ENCODE results near the gene TAGLN. TPM values are rescaled to one million over a fixed set of nuclear protein-coding genes. Genes with fewer than 3 reads are reported as not detected.

Gene TAGLN
- polyA plus RNA-seq, 1 of the 3 experiments (the other 2 are of a cell fraction): 519 TPM

GRCh38 chr11:117212697-117213355 is 13.7 kb downstream of the TAGLN start:
- no peaks in the 10 kb centered on the region for H3K4me1 ChIP-seq (ENCODE audit: control insufficient read depth in 1 of 2, insufficient read depth in 2 of 2, low read depth in 1 of 2, low read length in 1 of 2)
- H3K27me3 ChIP-seq (ENCODE audit: insufficient read depth): no peaks in the 10 kb centered on the region
- H3K79me2 ChIP-seq (ENCODE audit: insufficient read depth): no peaks in the 10 kb centered on the region
- no peak overlapping the region for H2AFZ ChIP-seq (ENCODE audit: low read depth)
- no peak overlapping the region for H3K9ac ChIP-seq
- no peak for DNase-seq
- peaks cover 13 to 28% of the 10 kb centered on the region in 2 experiments for H3K36me3 ChIP-seq (replicated peaks in 1 of 2; ENCODE audit: control insufficient read depth in 1 of 2, insufficient read depth in 2 of 2, low read length in 1 of 2)
- peaks cover 19% of the 10 kb centered on the region for H3F3A ChIP-seq (replicated peaks; ENCODE audit: insufficient read depth)
- H3K4me2 ChIP-seq: no peak overlapping the region
- TF ChIP-seq EZH2phosphoT487 (IDR thresholded peaks at IDR 0.05; ENCODE audit: borderline replicate concordance, low read depth) (no peak), MAX (IDR thresholded peaks at IDR 0.05; ENCODE audit: low read depth) (no peak), RXRA (IDR thresholded peaks at IDR 0.05; ENCODE audit: borderline replicate concordance, low read depth) (no peak), EP300 (IDR thresholded peaks at IDR 0.05; ENCODE audit: borderline replicate concordance in 1 of 2, low read depth in 1 of 2, low read length in 1 of 2) (no peak), RCOR1 (IDR thresholded peaks at IDR 0.05; ENCODE audit: low read length) (no peak), REST (IDR thresholded peaks at IDR 0.05; ENCODE audit: low read depth, low read length) (no peak), NRF1 (IDR thresholded peaks at IDR 0.05; ENCODE audit: low read depth, low read length) (no peak), FOSL2 (IDR thresholded peaks at IDR 0.05; ENCODE audit: borderline replicate concordance, low read depth) (no peak), NFIC (IDR thresholded peaks at IDR 0.05; ENCODE audit: borderline replicate concordance) (no peak), TAF1 (IDR thresholded peaks at IDR 0.05; ENCODE audit: borderline replicate concordance, low read depth, low read length) (no peak), JUND (IDR thresholded peaks at IDR 0.05) (no peak), FOXJ3 (CRISPR knock-in tag; IDR thresholded peaks at IDR 0.05) (no peak), TEAD4 (IDR thresholded peaks at IDR 0.05; ENCODE audit: borderline replicate concordance, insufficient read depth) (no peak), RAD21 (IDR thresholded peaks at IDR 0.05; ENCODE audit: low read length) (no peak), PBX3 (IDR thresholded peaks at IDR 0.05) (no peak), GABPA (IDR thresholded peaks at IDR 0.05; ENCODE audit: low read depth) (no peak), YY1 (IDR thresholded peaks at IDR 0.05; ENCODE audit: low read depth) (no peak), CHD2 (IDR thresholded peaks at IDR 0.05; ENCODE audit: low read length, partially characterized antibody) (no peak)
- WGBS (ENCODE audit: low lambda C conversion rate): 95% methylated on average over 10 of the region's 11 CpGs
- ChIA-PET POLR2A (no interaction called here), CTCF (interaction anchor here (2.5 kb wide), 1 partner anchor 14 kb away, joined by 7 read pairs; no protein-coding TSS in a partner anchor)
- no peak overlapping the region for H3K27ac ChIP-seq (ENCODE audit: low read depth in 2 of 2, low read length in 1 of 2)
- H3K4me3 ChIP-seq (ENCODE audit: low read depth in 2 of 2, low read length in 1 of 2): no peak overlapping the region
- H4K20me1 ChIP-seq (ENCODE audit: insufficient read depth): no peaks in the 10 kb centered on the region
- no peaks in the 10 kb centered on the region for H3K9me2 ChIP-seq
- no peaks in the 10 kb centered on the region for H3K9me3 ChIP-seq
